Common myeloid progenitor, CD34-positive (primary cell): ENCODE data around the gene MORN5.

Experiments
- CTCF ChIA-PET: fragments of 350-600 bp; sonication (Branson Sonifier 250); formaldehyde crosslinking; loops from one replicate; lab custom pipeline; 2021; ENCODE audit warnings: antibody characterized with exemption; lab: Charles Lee
- POLR2A ChIA-PET: fragments of 350-600 bp; sonication (Branson Sonifier 250); formaldehyde crosslinking; loops from one replicate; lab custom pipeline; 2021; ENCODE audit warnings: antibody characterized with exemption; lab: Charles Lee
- DNase-seq, 3 donors: peaks; one replicate each; pipeline versions ENCODE4 v3.0.0 to v3.0.0-alpha.2; 2013
- H3K27ac ChIP-seq, 2 experiments: 1 replicate in 1 of 2; 2 replicates in 1 of 2; pipeline ENCODE4 v1.7.0; 2013; ENCODE audit warnings: inconsistent platforms in 2 of 2, low read length in 2 of 2, mild to moderate bottlenecking in 2 of 2, low read depth in 1 of 2, moderate library complexity in 1 of 2; ENCODE audit not compliant: severe bottlenecking in 2 of 2, insufficient read depth in 1 of 2, poor library complexity in 1 of 2
- H3K27me3 ChIP-seq, 5 experiments: replicated peaks in 2 of 5; 1 replicate in 3 of 5; 2 replicates in 2 of 5; pipeline versions ENCODE4 v1.6.1 to v1.7.0; 2013; ENCODE audit warnings: low read length in 4 of 5, mild to moderate bottlenecking in 2 of 5, moderate library complexity in 2 of 5, inconsistent platforms in 1 of 5; ENCODE audit not compliant: insufficient read depth in 5 of 5, control insufficient read depth in 4 of 5
- H3K36me3 ChIP-seq, 4 experiments: 1 replicate in 2 of 4; 2 replicates in 2 of 4; pipeline versions ENCODE4 v1.6.1 to v1.7.0; 2013; ENCODE audit warnings: low read length in 3 of 4, control low read depth in 1 of 4, mild to moderate bottlenecking in 1 of 4; ENCODE audit not compliant: control insufficient read depth in 4 of 4, insufficient read depth in 4 of 4
- H3K4me1 ChIP-seq, 4 experiments: 1 replicate in 3 of 4; 2 replicates in 1 of 4; pipeline versions ENCODE4 v1.6.1 to v1.7.1; 2013; ENCODE audit warnings: low read length in 3 of 4, mild to moderate bottlenecking in 3 of 4, control low read depth in 1 of 4, inconsistent platforms in 1 of 4, moderate library complexity in 1 of 4; ENCODE audit not compliant: control insufficient read depth in 4 of 4, insufficient read depth in 4 of 4; ENCODE audit errors: control extremely low read depth in 1 of 4
- H3K4me3 ChIP-seq, 7 experiments: 1 replicate in 4 of 7; 2 replicates in 3 of 7; pipeline versions ENCODE4 v1.5.1 to v1.7.0; 2013; ENCODE audit warnings: mild to moderate bottlenecking in 7 of 7, low read length in 6 of 7, moderate library complexity in 6 of 7, inconsistent platforms in 2 of 7, low read depth in 2 of 7, control low read depth in 1 of 7; ENCODE audit not compliant: insufficient read depth in 4 of 7, control insufficient read depth in 1 of 7; ENCODE audit errors: extremely low read depth in 1 of 7
- H3K9me3 ChIP-seq, 5 experiments: 1 replicate in 4 of 5; 2 replicates in 1 of 5; pipeline versions ENCODE4 v1.6.1 to v1.7.1; 2013; ENCODE audit warnings: low read length in 4 of 5, mild to moderate bottlenecking in 2 of 5, inconsistent platforms in 1 of 5, low read depth in 1 of 5, moderate library complexity in 1 of 5; ENCODE audit not compliant: control insufficient read depth in 4 of 5, insufficient read depth in 2 of 5; ENCODE audit errors: control extremely low read depth in 1 of 5
- WGBS: methylation state at CpG from one replicate; pipeline ENCODE4 v1.1.5; 2013; ENCODE audit not compliant: insufficient coverage; 5-methylcytosine and 5-hydroxymethylcytosine counted together

MORN5 gene

GRCh38 chr9:122202111-122202510 lies 42.4 kb downstream of the MORN5 start:
- Histone ChIP-seq H3K27ac (no peak overlapping the region), H3K4me1 (peaks cover 0 to 6% (median 1%) of the 10 kb centered on the region in 4 experiments), H3K27me3 (peaks cover 0 to 2% (median 0%) of the 10 kb centered on the region in 5 experiments), H3K36me3 (peaks cover 0 to 2% (median 0%) of the 10 kb centered on the region in 4 experiments), H3K4me3 (no peak overlapping the region), H3K9me3 (no peaks in the 10 kb centered on the region)
- POLR2A ChIA-PET: no interaction called here
- CTCF ChIA-PET: no interaction called here
- DNase-seq: no peak
- 100% methylated on average over 3 of the region's 3 CpGs for WGBS

GRCh38 chr9:122204055-122204454 lies 44.3 kb downstream of the MORN5 start:
- Histone ChIP-seq H3K27ac (no peak overlapping the region), H3K4me3 (no peak overlapping the region), H3K4me1 (peaks cover 0 to 6% (median 1%) of the 10 kb centered on the region in 4 experiments), H3K36me3 (peaks cover 0 to 2% (median 0%) of the 10 kb centered on the region in 4 experiments), H3K27me3 (peaks cover 0 to 2% (median 0%) of the 10 kb centered on the region in 5 experiments), H3K9me3 (no peaks in the 10 kb centered on the region)
- no peak for DNase-seq
- WGBS: 94% methylated on average over 4 of the region's 5 CpGs
- CTCF ChIA-PET: interaction anchor here (0.8 kb wide), 2 partner anchors 14 to 19 kb away, joined by 3 read pairs; no protein-coding TSS in a partner anchor
- POLR2A ChIA-PET: no interaction called here

- Histone ChIP-seq H3K9me3 (no peaks in the 10 kb centered on the region), H3K27ac (no peak overlapping the region), H3K4me1 (peaks cover 0 to 6% (median 1%) of the 10 kb centered on the region in 4 experiments), H3K27me3 (peaks cover 0 to 2% (median 0%) of the 10 kb centered on the region in 5 experiments), H3K36me3 (peaks cover 0 to 2% (median 0%) of the 10 kb centered on the region in 4 experiments), H3K4me3 (no peak overlapping the region)
- no peak for DNase-seq
- WGBS: 91% methylated on average over 10 of the region's 12 CpGs
- ChIA-PET POLR2A (no interaction called here), CTCF (interaction anchor here (0.8 kb wide), 2 partner anchors 13 to 19 kb away, joined by 3 read pairs; no protein-coding TSS in a partner anchor)
These were observed 44.8 kb downstream of the MORN5 start for GRCh38 chr9:122204491-122204890.

- Histone ChIP-seq H3K4me3 (no peak overlapping the region), H3K4me1 (peaks cover 0 to 6% (median 1%) of the 10 kb centered on the region in 4 experiments), H3K9me3 (no peaks in the 10 kb centered on the region), H3K36me3 (peaks cover 0 to 2% (median 0%) of the 10 kb centered on the region in 4 experiments), H3K27me3 (peaks cover 0 to 2% (median 0%) of the 10 kb centered on the region in 5 experiments), H3K27ac (no peak overlapping the region)
- WGBS: over 99% methylated on average over 8 of the region's 8 CpGs
- no peak for DNase-seq
- ChIA-PET CTCF (no interaction called here), POLR2A (no interaction called here)
These were observed 45.5 kb downstream of the MORN5 start for GRCh38 chr9:122205176-122205575.

GRCh38 chr9:122206118-122207046 lies 46.7 kb downstream of the MORN5 start:
- H3K4me3 ChIP-seq: no peak overlapping the region
- peaks cover 0 to 2% (median 0%) of the 10 kb centered on the region in 4 experiments for H3K36me3 ChIP-seq
- no peaks in the 10 kb centered on the region for H3K9me3 ChIP-seq
- over 99% methylated on average over 8 of the region's 9 CpGs for WGBS
- CTCF ChIA-PET: interaction anchor here (1.1 to 1.6 kb wide), 3 partner anchors 10 to 81 kb away, joined by 3 to 4 read pairs (median 4); no protein-coding TSS in a partner anchor
- POLR2A ChIA-PET: interaction anchor here (0.8 kb wide), 1 partner anchor 58 kb away, joined by 3 read pairs; the partner anchor contains the start of genes MRRF and RBM18
- H3K27ac ChIP-seq: no peak overlapping the region
- DNase-seq: no peak
- H3K27me3 ChIP-seq: peaks cover 0 to 2% (median 0%) of the 10 kb centered on the region in 5 experiments
- peaks cover 0 to 1% (median under 1%) of the 10 kb centered on the region in 4 experiments for H3K4me1 ChIP-seq

GRCh38 chr9:122207096-122207495 lies 47.4 kb downstream of the MORN5 start:
- CTCF ChIA-PET: interaction anchor here (1.1 to 1.6 kb wide), 3 partner anchors 9 to 82 kb away, joined by 3 to 4 read pairs (median 4); no protein-coding TSS in a partner anchor

More at GRCh38 chr9:122207096-122207495, 47.4 kb downstream of the MORN5 start:
- Histone ChIP-seq H3K27ac (no peak overlapping the region), H3K27me3 (peaks cover 0 to 9% (median 3%) of the 10 kb centered on the region in 5 experiments), H3K36me3 (peaks cover 0 to 2% (median 0%) of the 10 kb centered on the region in 4 experiments), H3K4me3 (no peak overlapping the region), H3K4me1 (no peaks in the 10 kb centered on the region), H3K9me3 (no peaks in the 10 kb centered on the region)
- POLR2A ChIA-PET: interaction anchor here (0.8 kb wide), 1 partner anchor 58 kb away, joined by 3 read pairs; the partner anchor contains the start of genes MRRF and RBM18
- 96% methylated on average over 8 of the region's 9 CpGs for WGBS
- DNase-seq: no peak
